D721Med (cell line): ENCODE data around the gene IGF2.

Source experiments
- DNase-seq: peaks from one replicate; pipeline ENCODE4 v3.0.0; 2011; ENCODE audit warnings: low spot score; ENCODE audit not compliant: insufficient read length
- FAIRE-seq: peaks from 2 replicates; lab custom pipeline; 2011; peaks lifted over from hg19 to GRCh38; lab: Jason Lieb, UNC
- CTCF ChIP-seq: IDR thresholded peaks from 2 replicates; pipeline ENCODE4 v1.5.1; 2012; ENCODE audit warnings: mild to moderate bottlenecking, control low read depth; ENCODE audit not compliant: insufficient read depth; ENCODE audit errors: missing control alignments

Gene IGF2

DNA sequence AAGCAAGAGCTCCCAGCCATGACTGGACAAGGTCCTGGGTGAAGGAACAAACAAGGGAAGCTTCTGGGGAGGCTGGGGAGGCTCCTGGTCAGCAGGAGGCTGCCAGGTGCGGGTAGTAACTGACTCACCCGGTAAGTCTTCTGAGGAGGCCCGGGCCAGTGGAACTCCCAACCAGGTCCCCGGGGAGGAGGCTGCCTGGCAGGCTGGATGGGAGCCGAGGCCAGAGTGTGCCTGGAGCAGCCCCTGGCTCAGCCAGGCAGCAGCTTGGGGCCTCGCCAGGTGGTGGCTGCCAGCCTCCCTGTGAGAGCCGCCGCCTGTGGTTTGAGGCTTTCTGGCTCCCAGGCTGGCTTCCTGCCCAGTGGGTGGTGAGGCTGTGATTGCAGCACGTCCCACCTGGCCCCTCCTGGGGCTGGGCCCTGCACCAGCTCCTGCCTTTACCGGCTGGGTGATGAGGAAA, 46.2 kb downstream of the IGF2 start:
- DNase-seq (no peak), FAIRE-seq (no peak)
- no peak for TF ChIP-seq CTCF

- DNase-seq (no peak), FAIRE-seq (no peak)
- no peak for TF ChIP-seq CTCF
Measured at GRCh38 chr11:2092464-2092910, 46.7 kb downstream of the IGF2 start.

DNA sequence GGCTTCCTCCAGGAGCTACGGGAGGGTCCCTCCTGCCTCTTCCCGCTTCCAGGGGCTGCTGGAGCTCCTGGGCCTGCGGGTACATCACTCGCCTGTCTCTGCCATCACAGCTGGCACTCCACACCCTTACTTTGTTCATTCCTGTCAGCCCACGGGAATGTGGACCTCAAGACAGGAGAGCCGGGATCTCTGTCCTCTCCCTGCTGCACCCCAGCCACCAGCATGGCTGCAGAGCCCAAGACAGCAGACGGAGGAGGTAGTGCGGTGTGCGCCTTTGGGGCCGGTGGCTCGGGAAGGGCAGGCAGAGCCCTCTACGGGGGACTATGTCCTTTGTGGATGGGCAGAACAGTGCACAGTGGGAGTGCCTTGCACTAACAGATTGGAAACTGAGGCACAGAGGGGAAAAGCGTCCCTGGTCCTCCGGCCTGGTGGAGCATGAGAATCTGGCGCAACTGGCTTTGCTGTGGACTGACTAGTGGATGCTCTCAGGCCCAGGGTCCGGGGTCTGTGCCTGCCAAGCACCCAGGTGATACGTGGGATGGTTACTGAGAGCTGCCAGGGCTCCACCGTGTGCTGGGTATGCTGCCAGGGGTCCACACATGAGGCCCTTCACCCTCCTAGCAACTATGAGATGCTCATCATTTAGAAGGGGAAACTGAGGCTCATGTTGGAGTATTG, 47.3 kb downstream of the IGF2 start:
- FAIRE-seq: no peak
- no peak for TF ChIP-seq CTCF
- no peak for DNase-seq

- DNase-seq (no peak), FAIRE-seq (no peak)
Measured at GRCh38 chr11:2091112-2091746, 48.0 kb downstream of the IGF2 start.

GRCh38 chr11:2090172-2091111, 48.7 kb downstream of the IGF2 start:
- FAIRE-seq (no peak), DNase-seq (no peak)
- TF ChIP-seq CTCF: no peak

More at GRCh38 chr11:2091112-2091746, 48.0 kb downstream of the IGF2 start:
- TF ChIP-seq CTCF: no peak

GRCh38 chr11:2089536-2090165, 49.5 kb downstream of the IGF2 start:
- no peak for TF ChIP-seq CTCF
- FAIRE-seq (no peak), DNase-seq (no peak)
